Measurements from ENCODE around the gene TNFAIP1.

Gene TNFAIP1

GRCh38 chr17:28390563-28390962 lies 55.0 kb downstream of the TNFAIP1 start:
- no peak overlapping the region for H3K4me3 ChIP-seq (ENCODE audit: low read depth, low read length)
- no peak overlapping the region for H2AFZ ChIP-seq (ENCODE audit: low read length, unreplicated experiment)
- H3K36me3 ChIP-seq (ENCODE audit: insufficient read depth, low read length): peaks cover 6% of the 10 kb centered on the region; the same call in 1 of the 2 replicates
- H3K79me2 ChIP-seq (ENCODE audit: control insufficient read depth, insufficient read depth, low read length, unreplicated experiment): no peaks in the 10 kb centered on the region
- H3K4me1 ChIP-seq (ENCODE audit: control insufficient read depth, insufficient read depth, low read length, unreplicated experiment): peaks cover 8% of the 10 kb centered on the region
- no peaks in the 10 kb centered on the region for H3K27me3 ChIP-seq (ENCODE audit: insufficient read depth, low read length)
- no peak overlapping the region for H3K27ac ChIP-seq (ENCODE audit: low read depth, low read length)

- no peak overlapping the region for H3K4me3 ChIP-seq (ENCODE audit: low read depth, low read length)
- no peaks in the 10 kb centered on the region for H3K27me3 ChIP-seq (ENCODE audit: insufficient read depth, low read length)
- no peak overlapping the region for H3K27ac ChIP-seq (ENCODE audit: low read depth, low read length)
- H3K4me1 ChIP-seq (ENCODE audit: control insufficient read depth, insufficient read depth, low read length, unreplicated experiment): peaks cover 8% of the 10 kb centered on the region
- peaks cover 6% of the 10 kb centered on the region; the same call in 1 of the 2 replicates for H3K36me3 ChIP-seq (ENCODE audit: insufficient read depth, low read length)
- no peak overlapping the region for H2AFZ ChIP-seq (ENCODE audit: low read length, unreplicated experiment)
- no peaks in the 10 kb centered on the region for H3K79me2 ChIP-seq (ENCODE audit: control insufficient read depth, insufficient read depth, low read length, unreplicated experiment)
These were observed 55.4 kb downstream of the TNFAIP1 start for GRCh38 chr17:28390984-28391383.

GRCh38 chr17:28391401-28391800 lies 55.8 kb downstream of the TNFAIP1 start:
- no peak overlapping the region for H3K27ac ChIP-seq (ENCODE audit: low read depth, low read length)
- H3K4me1 ChIP-seq (ENCODE audit: control insufficient read depth, insufficient read depth, low read length, unreplicated experiment): peaks cover 8% of the 10 kb centered on the region
- no peaks in the 10 kb centered on the region for H3K27me3 ChIP-seq (ENCODE audit: insufficient read depth, low read length)
- peaks cover 6% of the 10 kb centered on the region; the same call in 1 of the 2 replicates for H3K36me3 ChIP-seq (ENCODE audit: insufficient read depth, low read length)
- H3K4me3 ChIP-seq (ENCODE audit: low read depth, low read length): no peak overlapping the region
- H3K79me2 ChIP-seq (ENCODE audit: control insufficient read depth, insufficient read depth, low read length, unreplicated experiment): no peaks in the 10 kb centered on the region
- H2AFZ ChIP-seq (ENCODE audit: low read length, unreplicated experiment): no peak overlapping the region

GRCh38 chr17:28392491-28392890 lies 56.9 kb downstream of the TNFAIP1 start:
- H3K79me2 ChIP-seq (ENCODE audit: control insufficient read depth, insufficient read depth, low read length, unreplicated experiment): no peaks in the 10 kb centered on the region
- H3K27ac ChIP-seq (ENCODE audit: low read depth, low read length): no peak overlapping the region
- H3K4me3 ChIP-seq (ENCODE audit: low read depth, low read length): no peak overlapping the region
- H3K27me3 ChIP-seq (ENCODE audit: insufficient read depth, low read length): no peaks in the 10 kb centered on the region
- no peak overlapping the region for H2AFZ ChIP-seq (ENCODE audit: low read length, unreplicated experiment)
- peaks cover 6% of the 10 kb centered on the region; the same call in 1 of the 2 replicates for H3K36me3 ChIP-seq (ENCODE audit: insufficient read depth, low read length)
- peaks cover 8% of the 10 kb centered on the region for H3K4me1 ChIP-seq (ENCODE audit: control insufficient read depth, insufficient read depth, low read length, unreplicated experiment)

- Histone ChIP-seq H3K27ac (ENCODE audit: low read depth, low read length) (no peak overlapping the region), H3K79me2 (ENCODE audit: control insufficient read depth, insufficient read depth, low read length, unreplicated experiment) (no peaks in the 10 kb centered on the region), H3K27me3 (ENCODE audit: insufficient read depth, low read length) (no peaks in the 10 kb centered on the region), H3K36me3 (ENCODE audit: insufficient read depth, low read length) (peaks cover 6% of the 10 kb centered on the region; the same call in 1 of the 2 replicates), H3K4me3 (ENCODE audit: low read depth, low read length) (no peak overlapping the region), H3K4me1 (ENCODE audit: control insufficient read depth, insufficient read depth, low read length, unreplicated experiment) (peaks cover 19% of the 10 kb centered on the region), H2AFZ (ENCODE audit: low read length, unreplicated experiment) (no peak overlapping the region)
These were observed 59.0 kb downstream of the TNFAIP1 start for GRCh38 chr17:28394337-28395116.

- H3K27ac ChIP-seq (ENCODE audit: low read depth, low read length): no peak overlapping the region
These were observed 59.9 kb downstream of the TNFAIP1 start for GRCh38 chr17:28395426-28395825.

GRCh38 chr17:28395968-28396367 lies 60.4 kb downstream of the TNFAIP1 start:
- H3K79me2 ChIP-seq (ENCODE audit: control insufficient read depth, insufficient read depth, low read length, unreplicated experiment): no peaks in the 10 kb centered on the region
- H2AFZ ChIP-seq (ENCODE audit: low read length, unreplicated experiment): no peak overlapping the region
- peaks cover 2% of the 10 kb centered on the region; the same call in 1 of the 2 replicates for H3K36me3 ChIP-seq (ENCODE audit: insufficient read depth, low read length)
- H3K27me3 ChIP-seq (ENCODE audit: insufficient read depth, low read length): no peaks in the 10 kb centered on the region
- no peak overlapping the region for H3K27ac ChIP-seq (ENCODE audit: low read depth, low read length)
- peaks cover 19% of the 10 kb centered on the region for H3K4me1 ChIP-seq (ENCODE audit: control insufficient read depth, insufficient read depth, low read length, unreplicated experiment)
- no peak overlapping the region for H3K4me3 ChIP-seq (ENCODE audit: low read depth, low read length)

More at GRCh38 chr17:28395426-28395825, 59.9 kb downstream of the TNFAIP1 start:
- Histone ChIP-seq H3K36me3 (ENCODE audit: insufficient read depth, low read length) (peaks cover 6% of the 10 kb centered on the region; the same call in 1 of the 2 replicates), H3K4me1 (ENCODE audit: control insufficient read depth, insufficient read depth, low read length, unreplicated experiment) (peaks cover 19% of the 10 kb centered on the region), H3K4me3 (ENCODE audit: low read depth, low read length) (no peak overlapping the region), H3K79me2 (ENCODE audit: control insufficient read depth, insufficient read depth, low read length, unreplicated experiment) (no peaks in the 10 kb centered on the region), H2AFZ (ENCODE audit: low read length, unreplicated experiment) (no peak overlapping the region), H3K27me3 (ENCODE audit: insufficient read depth, low read length) (no peaks in the 10 kb centered on the region)

Data from ACC112 (cell line).